HG03460 (cell line): Measurements from ENCODE around the gene HPCA.

Experiments used
- ATAC-seq: cut with Tn5 transposase; IDR thresholded peaks from one replicate; pipeline ENCODE4 v1.9.1; 2021; ENCODE audit not compliant: unreplicated experiment

HPCA gene

DNA sequence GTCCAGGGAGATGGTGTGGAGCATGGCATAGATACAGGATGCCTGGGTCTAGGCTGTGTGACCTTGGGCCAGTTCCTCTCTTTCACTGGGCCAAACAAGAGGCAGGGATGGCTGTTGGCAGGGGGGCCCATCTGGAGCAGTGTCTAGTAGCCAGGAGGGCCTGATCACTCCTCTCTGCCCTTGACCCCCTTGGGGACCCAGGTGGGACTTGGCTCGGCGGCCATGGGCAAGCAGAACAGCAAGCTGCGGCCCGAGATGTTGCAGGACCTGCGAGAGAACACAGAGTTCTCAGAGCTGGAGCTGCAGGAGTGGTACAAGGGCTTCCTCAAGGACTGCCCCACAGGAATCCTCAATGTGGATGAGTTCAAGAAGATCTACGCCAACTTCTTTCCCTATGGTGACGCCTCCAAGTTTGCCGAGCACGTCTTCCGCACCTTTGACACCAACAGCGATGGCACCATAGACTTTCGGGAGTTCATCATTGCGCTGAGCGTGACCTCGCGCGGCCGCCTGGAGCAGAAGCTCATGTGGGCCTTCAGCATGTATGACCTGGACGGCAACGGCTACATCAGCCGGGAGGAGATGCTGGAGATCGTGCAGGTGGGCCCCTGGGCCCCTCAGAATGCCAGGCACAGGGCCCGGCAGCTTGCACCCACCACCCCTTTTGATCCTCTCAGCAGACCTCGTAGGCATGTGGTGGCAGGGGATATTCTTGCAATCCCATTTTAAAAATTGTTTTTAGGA lies 2.6 kb downstream of the HPCA start:
- ATAC-seq = no peak

DNA sequence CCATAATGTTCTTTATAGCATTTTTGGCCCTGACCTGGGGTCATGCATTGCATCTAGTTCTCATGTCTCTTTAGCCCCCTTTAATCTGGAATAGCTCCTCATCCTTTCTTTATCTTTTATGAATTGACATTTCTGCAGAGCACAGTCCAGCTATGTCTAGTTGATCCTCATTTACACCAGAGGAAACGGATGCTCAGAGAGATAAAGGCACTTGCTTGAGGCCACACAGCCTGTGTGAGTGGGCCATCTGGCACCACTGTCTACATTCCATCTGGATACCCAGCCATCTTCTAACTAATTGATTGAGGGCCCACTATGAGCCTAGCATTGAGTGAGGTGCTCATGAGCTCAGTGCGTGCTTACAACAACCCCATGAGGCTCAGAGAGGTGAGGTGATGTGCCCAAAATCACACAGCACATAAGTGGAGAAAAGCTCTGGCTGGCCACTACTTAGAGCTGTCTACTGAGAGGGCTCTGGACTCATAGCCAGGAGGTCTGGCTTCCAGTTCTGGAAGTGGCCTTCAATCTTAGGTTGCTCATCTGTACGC lies 3.5 kb downstream of the HPCA start:
- no peak for ATAC-seq

DNA sequence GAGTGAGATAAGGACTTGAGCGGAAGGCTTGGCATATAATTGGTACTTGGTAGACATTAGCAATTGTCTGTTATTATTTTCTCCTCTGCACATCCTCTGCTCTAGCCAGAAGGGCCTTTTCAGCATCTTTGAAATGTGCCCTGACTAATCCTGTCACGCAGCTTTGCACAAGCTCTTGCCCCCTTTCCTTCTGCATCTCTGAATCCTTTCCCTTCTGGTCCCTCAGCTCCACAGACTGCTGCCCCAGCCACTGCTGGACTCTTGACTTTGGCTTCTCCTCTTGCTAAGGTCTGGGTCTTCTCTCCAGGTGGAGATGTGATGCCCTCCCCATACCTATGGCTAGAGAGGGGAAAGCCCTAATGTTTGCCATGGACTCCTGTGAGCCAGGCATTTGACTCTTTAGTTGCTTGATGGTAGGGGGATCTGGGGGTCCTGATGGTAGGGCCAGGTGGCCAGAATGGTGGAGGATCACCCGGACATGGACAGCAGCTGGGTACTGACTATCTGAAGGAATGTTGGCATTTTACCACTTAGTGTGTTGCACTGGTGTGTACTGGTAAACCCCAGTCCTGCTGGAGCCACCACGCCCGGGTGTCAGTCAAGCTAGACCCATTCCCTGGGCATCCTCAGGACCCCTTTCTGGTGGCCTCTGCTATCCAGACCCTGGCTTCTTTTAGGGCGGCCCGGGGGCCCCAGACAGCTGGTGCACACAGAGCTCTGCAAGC lies 4.4 kb downstream of the HPCA start:
- ATAC-seq = no peak

DNA sequence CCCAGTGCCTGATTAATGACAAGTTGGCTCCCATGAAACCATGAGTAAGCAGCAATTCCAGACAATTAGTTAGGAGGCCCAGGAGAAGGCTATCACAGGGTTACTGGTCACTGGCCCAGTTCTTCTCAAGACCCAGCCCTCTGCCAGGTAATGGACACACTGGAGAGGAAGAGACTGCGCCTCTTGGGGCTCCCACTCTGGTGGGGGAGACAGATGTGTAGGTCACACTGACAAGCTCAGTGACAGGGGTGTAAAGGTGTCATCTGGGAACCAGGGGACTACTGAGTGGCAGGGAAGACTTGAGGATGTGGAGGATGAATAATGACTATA lies 4.9 kb downstream of the HPCA start:
- ATAC-seq = no peak

DNA sequence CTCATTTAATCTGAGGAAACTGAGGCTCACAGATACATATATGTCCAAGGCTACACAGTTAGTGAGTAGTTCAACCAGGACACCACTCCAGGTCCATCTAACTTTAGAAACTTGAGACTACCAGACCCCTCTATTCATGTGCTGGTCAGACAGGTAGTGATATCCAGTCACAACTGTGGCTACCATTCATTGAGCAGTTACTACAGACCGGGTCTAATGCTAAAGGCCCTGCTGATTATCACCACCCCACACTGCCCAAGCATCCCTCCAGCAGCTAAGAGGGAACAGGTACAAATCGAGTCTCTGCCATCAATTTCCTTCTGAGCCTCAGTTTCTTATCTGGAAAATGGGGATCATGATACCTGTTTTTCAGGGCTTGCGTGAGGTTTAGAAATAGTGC lies 5.3 kb downstream of the HPCA start:
- no peak for ATAC-seq

DNA sequence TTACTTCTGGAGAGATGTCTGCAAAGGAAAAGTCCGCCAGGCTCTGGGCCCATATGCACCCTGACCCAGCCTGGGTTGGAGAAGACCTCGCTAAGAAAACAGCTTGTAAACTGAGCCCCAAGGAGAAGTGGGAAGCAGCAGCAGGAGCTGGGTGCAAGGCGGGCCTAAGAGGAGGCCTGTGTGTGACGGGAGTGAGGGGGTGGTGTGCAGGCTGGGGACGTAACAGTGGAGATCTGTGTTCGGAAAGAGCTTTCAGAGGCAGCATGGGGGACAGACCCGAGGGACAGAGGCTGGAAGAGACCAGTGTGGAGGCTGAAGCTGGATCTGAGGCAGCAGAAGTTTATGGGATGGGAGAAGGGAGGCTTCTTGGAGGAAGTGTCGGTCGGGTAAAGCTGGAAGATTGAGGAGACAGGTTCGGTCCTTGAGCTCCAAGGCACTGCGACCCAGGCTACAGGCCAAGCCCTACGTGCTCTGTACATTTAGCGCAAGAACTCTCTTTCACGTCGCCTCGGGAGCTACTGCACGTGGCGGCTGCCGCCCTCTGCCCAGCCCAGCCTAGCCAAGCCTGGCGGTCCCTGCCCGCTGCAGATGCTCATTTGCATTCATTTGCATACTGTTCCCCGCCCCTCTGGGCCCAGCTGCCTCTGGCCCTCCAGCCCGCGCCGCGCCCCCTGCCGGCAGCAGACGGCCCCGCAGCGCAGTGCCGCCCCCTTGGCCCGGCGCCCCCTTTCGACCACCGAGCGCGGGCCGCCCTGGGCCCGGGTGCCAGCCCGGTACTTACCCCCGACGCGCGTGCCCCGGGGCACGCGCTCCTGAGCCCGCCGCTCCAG lies 6.3 kb downstream of the HPCA start:
- ATAC-seq = no peak

DNA sequence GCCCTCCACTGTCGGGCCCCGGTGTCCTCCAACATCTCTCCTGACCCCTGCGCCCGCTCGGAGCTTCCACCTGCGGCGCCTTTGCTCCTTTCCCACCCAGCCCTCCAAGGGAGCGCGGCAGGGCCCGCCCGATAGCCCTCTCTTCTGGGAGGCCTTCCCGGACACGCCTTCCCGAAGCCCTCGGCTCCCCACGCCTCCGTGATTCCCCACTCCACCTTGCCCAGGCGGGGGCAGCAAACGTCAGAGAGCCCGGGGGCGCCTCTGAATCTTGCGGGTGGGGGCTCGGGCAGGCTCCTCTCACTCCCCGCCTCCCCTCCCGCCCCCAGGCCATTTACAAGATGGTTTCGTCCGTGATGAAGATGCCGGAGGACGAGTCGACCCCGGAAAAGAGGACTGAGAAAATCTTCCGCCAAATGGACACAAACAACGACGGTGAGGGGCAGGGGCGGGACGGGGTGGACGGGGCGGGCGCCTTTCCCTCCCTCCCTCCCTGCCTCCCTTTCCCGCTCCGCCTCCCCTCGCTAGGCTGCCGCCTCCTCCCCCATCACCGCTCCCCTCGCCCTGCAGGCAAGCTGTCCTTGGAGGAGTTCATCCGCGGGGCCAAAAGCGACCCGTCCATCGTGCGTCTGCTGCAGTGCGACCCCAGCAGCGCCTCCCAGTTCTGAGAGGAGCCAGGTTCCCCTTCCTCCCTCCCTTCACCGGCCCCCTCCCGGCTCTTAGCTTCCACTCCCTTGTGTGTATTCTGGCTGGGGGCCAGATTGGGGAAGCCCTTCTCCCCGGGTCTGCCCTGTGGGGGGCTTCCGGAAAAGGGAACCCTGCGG lies 7.1 kb downstream of the HPCA start:
- ATAC-seq = no peak

DNA sequence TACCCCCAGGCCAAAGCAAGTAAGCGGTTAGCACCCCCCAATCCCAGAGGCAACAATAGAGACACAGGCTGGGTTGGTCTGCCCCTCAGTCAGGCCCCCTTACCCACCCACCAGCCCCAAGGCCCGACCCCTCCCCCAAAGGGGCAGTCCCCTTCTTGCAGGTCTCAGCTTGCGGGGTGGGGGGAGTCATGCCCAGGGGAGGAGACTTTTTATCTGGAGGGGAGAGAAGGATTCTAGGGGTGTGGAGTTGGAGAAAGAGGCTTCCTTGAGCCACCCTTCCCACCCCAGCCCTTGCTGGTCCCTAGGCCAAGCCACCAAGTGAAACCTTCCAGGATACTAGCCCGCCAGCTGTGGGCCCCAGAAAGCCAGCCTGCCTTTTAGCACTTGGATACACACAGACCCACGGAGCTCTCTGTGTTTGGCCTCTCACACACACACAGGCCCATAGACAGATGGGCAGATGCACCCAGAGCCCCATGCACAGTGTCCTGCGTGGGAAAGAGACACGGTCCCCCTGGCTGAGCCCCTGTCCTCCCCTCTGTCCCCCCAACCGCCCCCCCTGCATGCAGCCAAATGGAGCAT lies 7.8 kb downstream of the HPCA start:
- ATAC-seq = no peak

DNA sequence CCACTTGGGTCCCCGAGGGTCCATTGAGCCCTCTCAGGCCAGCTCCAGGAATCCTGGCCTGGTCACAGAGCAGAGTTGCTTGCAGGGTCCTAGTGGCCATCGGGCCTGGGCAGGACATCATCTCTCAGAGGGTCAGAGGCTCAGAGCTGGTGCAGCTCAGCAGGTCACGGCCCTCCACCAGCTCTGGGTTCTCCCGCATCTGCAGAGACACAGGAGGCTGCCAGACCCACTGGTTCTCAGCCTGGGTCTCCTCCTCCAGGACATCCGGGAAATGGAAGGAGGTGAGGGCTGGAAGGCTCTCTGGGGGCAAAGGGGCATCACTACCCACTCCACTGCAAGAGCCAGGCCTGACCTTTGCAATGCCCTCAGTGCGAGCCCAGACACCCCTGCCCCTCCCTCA lies 8.4 kb downstream of the HPCA start:
- no peak for ATAC-seq

DNA sequence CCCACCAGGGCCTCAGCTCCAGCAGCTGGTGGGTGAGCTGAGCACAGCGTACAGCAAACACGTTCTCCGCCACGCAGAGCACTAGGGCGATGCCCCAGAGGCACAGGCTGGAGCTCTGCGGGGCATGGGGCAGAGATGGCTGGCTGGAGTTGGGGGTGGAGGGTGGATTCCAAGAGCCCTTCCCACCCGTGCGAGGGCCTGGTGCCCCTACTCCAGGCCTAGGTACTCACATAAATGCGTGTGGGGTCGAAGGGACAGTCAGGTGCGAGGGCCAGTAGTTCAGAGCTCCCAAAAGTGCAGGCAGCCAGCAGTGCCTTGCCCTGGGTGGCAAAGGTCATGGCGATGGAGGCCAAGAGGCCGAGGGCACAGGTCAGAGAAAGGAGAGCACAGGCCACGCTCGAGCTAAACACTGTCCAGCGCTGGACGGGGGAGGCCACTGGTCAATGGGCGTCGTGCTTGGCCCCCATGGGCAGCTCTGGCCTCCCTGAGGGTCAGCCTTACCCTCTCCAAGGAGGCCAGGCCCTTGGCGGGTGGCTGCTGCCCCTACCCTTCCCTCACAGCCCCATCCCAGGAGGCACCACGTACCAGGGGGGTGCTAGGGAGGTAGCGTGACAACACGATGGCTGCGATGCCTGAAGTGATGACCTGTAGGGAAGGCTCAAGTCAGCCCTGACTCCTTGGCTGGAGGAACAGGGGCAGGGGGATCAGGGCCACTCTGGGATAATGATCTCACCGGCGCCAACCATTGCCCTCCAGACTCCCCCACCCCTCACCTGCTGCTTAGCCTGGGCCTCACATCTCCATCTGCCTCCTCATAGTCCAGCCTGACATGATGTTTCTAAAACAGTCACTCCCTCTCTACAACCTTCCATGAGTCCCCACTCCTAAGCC lies 9.3 kb downstream of the HPCA start:
- ATAC-seq = no peak

DNA sequence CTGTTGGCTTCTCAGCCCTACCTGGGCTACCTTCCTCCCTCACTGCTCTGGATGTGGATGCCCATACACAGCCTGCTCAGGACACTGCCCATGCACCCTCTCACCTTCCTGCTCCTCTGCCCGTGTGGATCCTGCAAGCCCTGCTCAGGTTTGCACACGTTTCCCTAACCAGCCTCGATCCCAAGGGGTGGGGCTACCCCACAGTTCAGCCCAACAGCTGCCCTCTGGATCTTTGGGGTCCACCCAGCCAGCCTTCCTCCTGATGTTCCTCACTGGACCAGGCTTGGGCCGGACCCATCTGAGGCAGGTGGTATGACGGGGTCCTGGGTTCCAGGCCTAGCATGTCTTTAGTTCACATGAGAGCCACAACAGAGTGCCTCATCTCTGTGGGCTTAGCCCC lies 10.2 kb downstream of the HPCA start:
- ATAC-seq = no peak

DNA sequence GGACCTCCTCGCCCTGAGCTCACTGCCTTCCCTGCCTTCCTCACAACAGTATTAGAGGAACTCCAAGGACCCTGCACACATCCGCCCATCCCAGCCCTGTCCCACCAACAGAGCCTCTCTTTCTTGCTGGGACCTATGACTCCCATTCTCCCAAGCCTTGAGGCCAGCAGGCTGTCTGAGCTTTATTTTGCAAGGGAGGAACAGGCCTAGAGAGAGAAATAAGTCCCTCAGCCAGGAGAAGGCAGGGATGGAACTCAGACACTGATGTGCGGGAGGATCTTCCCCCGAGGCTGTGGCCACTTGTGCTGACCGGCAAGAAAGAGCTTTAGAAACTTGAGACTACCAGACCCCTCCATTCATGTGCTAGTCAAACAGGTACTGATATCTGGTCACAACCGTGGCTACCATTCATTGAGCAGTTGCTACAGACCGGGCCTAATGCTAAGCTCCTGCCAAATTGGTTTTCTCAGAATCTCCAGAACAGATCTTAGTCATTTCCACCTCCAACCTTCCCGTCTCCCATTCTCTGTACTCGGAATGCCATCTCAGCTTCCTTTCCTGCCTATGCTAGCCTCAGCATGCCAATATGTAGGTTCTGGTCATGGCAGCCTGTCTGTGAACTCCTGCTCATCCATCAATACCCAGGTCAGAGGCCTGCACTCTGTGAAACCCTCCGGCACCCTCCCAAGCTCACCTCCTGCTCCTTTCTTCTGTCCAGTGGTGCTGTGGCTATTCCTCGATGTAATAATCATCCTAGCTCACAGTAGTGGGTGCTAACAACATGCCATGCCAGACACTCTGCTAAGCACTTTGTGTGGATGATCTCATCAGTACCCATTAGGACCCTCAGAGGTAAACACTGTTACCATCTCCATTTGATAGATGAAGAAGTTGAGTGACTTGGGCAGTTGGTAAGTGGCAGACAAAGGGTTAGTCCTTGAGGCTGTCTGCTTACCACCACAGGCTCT lies 11.1 kb downstream of the HPCA start:
- no peak for ATAC-seq

DNA sequence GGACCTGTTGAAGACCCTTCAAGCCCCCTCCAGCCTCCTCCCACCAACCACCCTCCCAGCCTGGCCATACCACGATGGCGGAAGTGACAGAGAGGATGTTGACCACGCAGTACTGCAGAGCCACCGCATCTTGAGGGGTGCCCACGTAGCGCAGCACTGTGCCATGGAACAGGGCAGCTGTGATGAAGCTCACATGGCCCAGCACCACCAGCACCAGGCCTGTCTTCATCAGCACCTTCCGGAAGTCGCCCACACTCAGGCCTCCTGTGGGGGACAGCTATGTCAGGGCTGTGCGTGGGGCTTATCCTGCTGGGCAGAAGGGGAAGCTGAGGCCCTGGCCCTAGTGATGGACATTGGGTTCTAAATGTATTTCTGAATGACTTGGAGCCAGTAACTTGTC lies 11.8 kb downstream of the HPCA start:
- no peak for ATAC-seq

DNA sequence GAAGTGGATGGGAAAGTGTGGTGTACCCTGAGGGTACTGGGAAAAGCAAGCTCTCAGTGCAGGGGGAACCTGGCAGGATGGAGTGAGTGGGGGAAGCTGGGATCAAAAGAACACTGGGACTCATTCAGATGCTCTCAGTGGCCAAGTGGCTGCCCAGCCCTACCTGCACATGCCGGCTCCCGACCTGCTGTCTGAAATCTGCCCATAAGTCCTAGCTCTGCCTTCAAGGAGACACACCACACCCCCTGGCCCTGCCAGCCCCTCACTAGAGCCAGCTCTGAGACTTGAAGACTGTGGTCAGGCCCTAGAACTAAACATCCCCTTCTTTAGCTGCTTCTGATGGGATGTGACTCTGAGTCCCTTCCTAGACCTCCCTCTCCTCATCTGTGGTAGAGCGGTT lies 12.7 kb downstream of the HPCA start:
- ATAC-seq = no peak

DNA sequence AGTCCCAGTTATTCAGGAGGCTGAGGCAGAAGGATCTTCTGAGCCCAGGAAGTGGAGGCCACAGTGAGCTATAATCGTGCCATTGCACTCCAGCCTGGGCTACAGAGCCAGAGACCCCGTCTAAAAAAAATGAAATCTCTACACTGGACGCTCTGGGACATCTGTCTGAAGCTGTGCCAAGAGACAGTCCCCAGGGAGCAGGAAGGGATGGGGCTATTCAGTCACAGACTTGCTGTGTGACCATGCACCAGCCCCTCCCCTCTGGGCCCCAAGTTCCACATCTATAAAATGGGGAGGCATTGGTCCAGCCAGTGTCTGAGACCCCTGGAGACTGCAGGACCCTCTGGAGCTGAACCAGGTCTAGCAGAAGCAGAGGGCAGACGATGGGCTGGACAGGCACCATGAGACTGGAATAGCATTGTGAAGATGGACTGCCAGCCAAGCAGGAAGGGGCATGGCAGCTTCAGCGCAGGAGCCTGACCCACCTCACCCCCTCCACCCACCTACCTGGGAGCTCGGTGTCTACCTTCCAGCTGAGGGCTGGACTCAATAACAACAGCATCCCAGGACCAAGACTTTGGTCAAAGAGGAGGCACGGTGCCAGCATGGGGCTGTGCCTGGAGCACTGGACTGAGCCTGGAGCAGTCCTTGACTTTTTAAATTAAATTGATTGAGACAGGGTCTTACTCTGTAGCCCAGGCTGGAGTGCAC lies 13.4 kb downstream of the HPCA start:
- ATAC-seq = no peak

DNA sequence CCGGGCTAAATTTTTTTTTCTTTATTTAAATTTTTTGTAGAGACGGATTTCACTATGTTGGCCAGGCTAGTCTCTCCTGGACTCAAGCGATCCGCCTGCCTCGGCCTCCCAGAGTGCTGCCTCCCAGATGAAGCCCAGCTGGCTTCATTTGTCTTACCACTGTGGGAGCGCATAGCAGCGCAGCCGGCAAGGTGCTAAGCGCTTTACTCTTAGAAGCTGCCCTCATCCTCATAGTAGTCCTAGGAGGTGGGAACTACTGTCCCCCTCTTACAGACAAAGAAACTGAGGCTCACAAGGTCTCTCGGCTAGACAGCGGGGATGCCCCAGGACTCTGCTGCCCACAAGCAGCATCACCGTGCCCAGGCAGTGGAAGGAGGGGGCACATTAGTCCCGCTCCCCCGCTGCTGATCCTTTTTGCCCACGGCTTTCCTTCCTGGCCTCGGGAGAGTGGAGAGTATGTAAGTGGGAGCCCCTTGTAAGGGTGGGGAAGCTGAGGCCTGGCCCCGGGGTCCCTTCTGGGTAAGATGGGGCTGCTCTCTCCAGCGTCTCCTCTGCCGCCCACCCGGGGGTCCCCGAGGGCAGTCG lies 14.2 kb downstream of the HPCA start:
- ATAC-seq = no peak
